GM21526 (cell line): Measurements from ENCODE around the gene LIN7B.
"Not testable (repeated sequence)": the region's sequence is repeated elsewhere in the genome, so short reads cannot be mapped to it uniquely, and the experiment has no call there.

Source experiments
- ATAC-seq: cut with Tn5 transposase; IDR thresholded peaks from one replicate; pipeline ENCODE4 v1.9.1; 2021; ENCODE audit warnings: moderate library complexity; ENCODE audit not compliant: unreplicated experiment, low FRiP score

LIN7B gene

DNA sequence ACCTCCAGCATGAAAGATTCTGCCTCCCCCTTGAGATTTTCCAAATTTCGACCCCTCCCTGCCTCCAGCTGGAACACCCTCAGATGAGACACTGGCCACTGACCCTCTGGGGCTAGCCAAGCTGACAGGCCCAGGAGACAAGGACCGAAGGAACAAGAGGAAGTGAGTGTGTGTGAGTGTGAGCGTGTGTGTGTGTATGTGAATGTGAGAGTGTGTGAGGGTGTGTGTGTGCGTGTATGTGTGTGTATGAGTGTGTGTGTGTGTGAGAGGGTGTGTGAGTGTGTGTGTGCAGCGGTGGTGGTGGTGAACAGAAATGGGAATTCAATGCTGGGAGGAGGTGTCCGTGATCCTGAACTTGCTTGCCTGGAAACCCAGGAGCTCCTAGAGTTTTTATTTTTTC, 27.2 kb downstream of the LIN7B start:
- no peak for ATAC-seq

DNA sequence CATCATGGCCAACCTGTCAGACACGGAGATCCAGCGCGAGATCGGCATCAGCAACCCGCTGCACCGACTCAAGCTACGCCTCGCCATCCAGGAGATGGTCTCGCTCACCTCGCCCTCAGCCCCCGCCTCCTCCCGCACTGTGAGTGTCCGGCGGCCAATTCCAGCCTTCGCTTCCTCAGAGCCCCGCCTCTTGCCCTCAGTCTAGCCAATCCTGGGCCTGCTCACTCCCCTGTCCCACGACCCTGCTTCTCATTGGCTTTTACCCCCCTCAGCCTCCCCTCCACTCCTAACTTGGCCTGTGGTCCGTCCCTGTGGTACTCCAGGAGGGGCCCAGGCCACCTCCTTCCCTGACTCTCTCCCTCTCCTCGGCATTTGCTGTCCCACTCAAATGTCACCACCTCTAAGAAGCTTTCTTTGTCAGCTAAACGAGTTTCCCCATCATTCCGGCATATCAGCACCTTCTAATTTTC, 28.7 kb downstream of the LIN7B start:
- ATAC-seq, result no peak

DNA sequence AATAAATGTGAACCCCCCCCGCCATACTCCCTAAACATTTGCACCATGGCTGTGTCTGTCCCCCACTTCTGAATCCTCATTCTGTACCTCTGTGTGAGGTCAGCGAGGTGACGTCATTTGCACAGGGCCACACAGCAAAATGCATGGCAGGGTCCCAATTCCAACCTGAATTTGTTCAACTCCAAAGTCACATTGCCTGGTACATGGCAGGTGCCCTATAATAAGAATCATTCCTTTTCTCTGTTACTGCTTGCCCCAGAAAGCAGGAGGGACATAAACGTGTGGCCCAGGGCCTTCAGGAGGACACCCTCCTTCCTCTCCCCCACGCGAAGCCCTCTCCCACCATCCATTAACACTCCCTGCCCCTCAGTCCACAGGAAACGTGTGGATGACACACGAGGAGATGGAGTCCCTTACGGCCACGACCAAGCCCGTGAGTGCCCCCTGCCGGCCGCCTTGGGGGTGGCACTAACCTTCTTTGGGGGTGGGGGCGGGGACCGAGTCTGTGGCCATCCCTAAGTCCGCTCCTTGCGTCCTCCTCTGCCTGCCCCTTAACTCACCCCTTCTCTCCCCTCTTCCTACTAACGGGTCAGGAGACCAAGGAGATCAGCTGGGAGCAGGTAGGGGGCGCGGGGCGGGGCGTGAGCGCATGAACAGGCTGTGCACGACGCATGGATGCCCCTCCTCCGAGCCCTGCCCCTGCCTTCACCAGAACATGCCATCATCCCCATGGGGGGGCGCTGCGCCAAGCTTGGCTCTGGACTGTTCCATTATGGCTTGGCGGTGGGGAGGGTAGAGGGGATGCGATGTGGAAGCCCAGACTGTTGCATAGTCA, 31.6 kb downstream of the LIN7B start:
- ATAC-seq, result no peak

DNA sequence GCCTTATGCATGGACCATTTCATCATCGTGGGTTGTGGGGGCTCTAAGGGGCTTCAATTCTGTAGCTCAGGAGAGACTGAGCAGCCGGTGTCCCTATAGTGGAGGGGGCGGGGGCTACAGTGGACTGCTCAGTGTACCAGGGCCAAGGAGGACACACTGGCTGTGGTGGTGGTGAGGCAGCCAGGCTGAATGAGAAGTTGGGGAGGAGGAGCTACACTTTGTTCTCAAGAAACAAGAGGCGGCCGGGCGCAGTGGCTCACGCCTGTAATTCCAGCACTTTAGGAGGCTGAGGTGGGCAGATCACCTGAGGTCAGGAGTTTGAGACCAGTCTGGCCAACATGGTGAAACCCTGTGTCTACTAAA, 32.2 kb downstream of the LIN7B start:
- not testable (repeated sequence) for ATAC-seq

DNA sequence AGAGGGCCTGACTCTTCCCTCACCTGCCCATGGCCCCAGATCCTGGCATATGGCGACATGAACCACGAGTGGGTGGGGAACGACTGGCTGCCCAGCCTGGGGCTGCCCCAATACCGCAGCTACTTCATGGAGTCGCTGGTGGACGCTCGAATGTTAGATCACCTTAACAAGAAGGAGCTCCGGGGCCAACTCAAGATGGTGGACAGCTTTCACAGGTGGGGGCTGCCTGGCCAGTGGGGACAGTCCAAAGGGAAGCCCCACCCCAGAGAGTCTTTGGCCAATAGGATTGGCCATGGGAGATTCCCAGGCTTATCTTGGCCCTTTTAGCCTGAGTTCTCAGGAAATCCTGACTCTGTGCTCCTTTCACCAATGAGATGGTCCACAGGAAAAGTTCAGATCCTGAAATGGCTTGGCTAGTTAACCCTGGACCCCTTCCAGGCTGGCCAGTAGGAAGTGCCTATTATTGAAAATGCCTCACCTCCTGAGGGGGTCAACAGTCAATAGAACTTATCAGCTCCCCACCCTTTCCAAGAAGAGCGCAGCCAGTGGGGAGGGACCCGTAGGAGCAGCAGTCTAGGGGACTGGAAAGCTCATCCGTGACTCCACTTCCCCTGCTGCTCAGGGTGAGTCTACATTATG, 34.0 kb downstream of the LIN7B start:
- ATAC-seq, result no peak

DNA sequence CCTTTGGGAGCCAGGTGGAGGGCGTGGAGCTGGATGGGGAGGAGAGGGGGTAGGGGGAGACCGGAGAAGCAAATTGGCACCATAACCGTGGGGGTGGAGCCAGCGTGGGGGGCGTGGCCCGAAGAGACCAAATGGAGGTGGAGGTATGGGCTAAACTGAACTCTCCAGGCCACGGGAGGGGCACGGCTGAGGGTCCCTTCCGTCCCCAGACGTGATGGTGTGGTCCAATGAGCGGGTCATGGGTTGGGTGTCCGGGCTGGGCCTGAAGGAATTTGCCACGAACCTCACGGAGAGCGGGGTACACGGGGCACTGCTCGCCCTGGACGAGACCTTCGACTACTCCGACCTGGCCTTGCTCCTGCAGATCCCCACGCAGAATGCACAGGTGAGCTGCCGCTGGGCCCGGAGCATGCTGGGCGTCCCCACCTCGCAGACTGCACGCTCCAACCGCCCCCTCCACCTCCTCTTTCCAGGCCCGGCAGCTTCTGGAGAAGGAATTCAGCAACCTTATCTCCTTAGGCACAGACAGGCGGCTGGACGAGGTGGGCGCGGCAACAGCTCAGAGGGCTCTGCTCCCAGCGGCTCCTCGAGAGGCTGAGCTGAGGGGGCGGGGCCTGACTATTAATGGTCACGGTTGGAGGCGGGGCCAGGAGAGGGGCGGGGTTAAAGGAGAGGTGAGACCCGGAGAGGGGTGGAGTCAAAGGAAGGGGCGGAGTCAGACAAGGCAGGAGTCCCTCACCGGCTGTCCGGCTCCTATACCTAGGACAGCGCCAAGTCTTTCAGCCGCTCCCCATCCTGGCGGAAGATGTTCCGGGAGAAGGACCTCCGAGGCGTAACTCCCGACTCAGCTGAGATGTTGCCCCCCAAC, 34.8 kb downstream of the LIN7B start:
- no peak for ATAC-seq

DNA sequence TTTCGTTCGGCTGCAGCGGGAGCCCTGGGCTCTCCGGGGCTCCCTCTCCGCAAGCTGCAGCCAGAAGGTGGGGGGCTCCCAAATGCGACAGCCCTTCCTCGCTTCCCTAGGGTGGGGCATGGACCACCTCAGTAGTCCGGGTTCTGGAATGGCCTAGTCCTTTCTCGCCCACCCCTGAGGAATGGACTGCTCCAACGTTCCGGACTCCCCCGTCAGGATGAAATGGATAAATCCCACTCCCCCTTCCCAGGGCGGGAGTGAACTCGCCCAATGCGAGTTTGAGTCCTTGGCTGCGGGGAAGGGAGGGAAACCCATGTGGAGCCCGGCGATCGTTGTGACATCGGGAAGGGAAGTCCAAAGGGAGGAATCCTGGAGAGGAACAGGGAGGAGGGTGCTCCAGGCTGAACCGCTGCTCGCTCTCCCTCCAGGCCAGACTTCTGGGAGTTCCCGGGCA, 35.5 kb downstream of the LIN7B start:
- ATAC-seq, result no peak

DNA sequence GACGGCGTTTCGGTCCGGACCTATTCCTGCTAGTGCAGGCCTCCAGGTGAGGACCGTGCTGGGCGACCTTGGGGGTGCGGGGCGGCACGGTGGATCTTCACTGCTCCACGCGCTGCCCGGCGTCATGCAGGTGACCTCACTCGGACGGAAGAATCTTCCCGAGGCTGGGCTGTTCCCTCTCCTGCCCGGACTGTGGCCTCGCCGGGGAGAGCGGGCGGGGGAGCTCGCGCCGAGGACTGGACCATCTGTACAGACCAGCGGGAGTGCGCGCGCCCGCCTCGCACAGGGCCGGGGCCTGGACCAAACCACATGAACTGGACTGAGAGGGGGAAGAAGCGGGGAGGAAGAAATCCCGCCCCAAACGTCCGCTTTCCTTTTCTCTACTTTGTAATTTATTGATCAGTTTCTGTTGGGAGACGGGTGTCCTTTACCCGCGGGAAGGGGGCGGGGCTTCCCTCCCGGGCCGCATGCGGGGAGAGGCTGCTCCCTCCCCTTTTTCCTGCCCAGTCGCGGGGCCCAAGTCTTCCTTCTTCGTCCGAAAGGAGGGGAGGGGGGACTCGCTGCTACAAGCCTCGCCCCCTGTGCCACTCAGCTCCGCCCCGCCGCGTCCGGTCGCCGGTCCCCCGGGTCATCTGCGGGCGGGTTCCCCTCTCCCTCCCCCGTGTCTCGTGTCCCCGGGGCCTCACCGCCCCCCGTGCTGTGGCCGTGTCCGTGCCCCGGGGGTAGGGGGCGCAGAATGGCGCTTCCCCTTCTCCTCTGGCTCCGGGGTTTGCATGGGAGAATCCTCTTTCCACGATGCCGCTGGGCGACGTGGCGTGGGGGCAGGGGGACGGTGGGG, 36.2 kb downstream of the LIN7B start:
- ATAC-seq, result no peak

DNA sequence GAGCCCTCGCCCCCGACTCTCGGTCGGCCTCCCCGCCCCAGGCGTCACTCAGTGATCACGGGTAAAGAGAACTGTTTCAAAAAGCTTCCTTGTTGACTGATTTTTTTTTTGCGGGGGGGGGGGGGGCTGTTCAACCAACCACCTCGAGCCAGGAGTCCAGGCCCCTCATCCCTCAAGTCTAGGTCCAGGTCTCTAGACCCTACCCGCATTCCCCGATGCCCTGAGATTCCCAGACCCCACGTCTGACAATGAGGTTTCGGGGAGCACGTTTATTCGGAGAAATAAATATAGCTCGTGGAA, 36.7 kb downstream of the LIN7B start:
- ATAC-seq, result no peak

DNA sequence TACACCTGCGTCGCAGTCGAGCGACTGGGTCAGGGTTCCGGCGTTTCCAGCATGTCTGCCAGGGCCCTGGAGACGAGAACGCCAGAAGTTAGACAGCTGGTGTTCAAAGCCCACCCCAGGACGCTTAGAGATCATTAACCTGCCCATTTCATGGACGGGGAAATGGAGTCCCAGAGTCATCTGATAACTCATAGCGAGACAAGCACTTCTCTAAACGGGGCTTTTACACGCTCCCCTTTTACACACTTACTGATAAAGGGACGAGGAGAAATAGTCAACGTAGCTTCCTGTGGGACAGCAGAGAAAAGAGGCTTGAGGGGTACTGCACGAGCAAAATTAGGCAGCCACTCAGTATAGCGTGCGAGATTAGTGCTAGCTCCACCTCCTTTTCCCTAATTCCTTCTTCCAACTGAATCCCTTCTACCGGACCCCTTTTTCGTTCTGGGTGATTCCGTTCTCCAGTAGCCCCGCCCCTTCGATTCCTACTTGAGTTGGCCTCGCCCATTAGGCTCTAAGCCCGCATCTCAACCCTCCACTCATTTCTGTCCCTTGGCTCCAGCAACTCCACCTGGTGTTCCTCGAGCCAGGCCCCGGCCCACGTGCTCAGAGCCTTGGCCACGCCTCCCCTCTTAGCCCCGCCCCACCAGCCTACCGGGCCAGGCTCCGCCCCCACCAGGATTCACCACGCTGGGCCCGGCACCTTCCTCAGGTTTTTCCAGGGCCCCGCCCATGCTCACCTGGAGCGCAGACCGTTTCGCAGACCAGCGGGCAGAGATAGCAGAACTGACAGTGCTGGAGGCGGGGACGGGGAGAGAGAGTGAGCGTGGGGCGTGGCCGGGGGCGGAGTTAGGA, 37.3 kb downstream of the LIN7B start:
- ATAC-seq, result no peak

DNA sequence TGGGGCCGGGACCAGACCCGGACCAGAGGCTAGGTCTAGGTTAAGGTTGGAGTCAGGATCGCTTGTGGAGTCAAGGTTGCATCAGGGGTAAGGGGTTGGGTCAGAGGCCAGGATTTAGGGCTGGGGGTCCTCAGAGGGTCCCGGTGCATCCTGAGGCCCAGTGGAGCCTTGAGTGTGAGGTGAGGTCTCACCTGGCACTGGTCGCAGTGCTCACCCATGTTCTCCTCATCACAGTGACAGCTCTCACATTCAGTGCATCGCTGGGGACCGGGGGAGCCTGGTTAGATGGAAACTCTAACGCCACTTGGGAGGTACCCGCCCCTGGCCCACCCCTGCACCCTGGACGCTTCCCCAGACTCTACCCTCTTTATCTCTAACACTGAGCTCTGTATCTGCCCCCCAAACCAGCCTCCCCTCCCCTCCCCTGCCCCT, 38.0 kb downstream of the LIN7B start:
- no peak for ATAC-seq

DNA sequence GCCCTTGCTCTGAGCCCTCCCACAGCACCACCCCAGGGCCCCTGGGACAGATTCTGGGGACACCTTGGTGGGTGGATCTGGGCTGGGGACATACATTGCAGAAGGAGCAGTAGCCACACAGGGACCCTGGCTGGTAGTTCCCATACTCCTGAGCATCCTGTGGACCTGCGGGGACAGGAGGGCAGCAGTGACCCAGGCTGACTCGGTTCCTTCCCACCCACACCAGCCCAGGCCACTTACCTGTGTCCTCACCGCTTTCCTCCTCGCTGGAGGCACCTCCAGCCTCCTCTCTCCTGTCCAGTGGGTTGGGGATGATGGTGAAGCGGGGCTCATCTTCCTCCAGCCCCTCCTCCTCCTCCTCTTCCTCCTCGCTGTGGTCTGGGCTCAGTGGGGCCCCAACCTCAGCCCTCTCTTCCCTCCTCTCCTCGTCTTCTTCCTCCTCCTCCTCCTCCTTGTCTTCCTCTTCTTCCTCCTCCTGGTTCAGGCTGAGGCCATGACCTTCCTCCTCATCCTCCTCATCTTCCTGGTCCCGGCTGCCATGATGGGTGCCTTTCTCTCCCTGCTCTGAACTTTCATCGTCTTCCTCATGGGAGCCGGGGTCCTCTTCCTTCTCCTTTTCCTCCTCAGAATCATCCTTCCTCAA, 39.1 kb downstream of the LIN7B start:
- ATAC-seq, result no peak

DNA sequence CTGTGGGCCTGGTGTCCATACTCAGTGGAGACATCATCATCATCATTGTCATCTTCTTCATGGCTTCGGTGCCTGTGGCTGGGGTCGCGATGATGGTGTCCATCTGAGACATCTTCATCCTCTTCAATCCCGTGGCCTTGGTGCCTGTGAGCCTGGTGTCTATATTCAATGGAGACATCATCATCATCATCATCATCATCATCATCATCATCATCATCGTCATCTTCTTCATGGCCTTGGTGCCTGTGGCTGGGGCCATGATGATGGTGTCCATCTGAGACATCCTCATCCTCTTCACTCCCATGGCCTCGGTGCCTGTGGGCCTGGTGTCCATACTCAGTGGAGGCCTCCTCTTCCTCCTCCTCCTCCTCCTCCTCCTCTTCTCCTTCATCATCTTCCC, 40.1 kb downstream of the LIN7B start:
- ATAC-seq, result no peak

DNA sequence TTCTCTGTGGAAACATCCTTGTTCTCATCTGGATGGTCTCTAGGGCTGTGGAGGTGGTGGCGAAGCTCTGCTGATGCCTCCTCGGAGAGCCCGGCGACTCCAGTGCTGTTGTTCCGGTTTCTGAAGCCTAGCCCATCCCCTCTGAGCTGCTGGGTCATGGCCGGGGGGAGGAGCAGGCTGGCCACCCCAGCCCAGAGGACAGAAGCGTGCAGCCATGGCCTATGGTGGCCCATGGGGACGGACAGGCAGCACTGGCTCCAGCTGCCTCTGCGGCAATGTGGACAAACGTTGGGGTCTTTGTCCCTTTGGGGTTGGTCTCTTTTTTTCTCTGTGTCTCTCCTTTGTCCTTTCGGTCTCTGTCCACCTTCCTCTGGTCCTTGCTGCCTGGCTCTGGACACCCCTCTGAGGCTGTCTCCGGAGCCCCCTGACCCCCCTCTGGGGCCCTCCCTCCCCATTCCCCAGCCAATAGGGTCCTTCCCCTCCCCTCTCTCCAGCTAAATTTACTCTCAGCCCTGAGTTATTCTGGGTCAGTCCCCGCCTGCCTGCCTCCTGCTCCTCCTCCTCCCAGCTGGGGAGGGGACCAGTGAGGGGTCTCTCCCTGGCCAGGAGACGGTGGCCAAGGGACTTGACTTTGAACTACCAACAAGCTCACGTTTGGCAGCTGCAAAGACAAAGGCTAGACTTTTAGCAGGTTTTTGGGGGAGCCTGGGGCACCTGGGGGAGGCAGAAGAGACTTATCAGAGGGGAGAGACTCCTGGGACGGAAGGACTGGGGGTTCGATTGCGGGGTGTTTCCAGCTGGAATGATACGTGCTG, 41.0 kb downstream of the LIN7B start, which contains the start of gene HRC:
HRC (minus strand) TSS at position 392 of the 815 bp plus-strand sequence; CDS start at position 233, 159 bp downstream.
- ATAC-seq, result no peak

DNA sequence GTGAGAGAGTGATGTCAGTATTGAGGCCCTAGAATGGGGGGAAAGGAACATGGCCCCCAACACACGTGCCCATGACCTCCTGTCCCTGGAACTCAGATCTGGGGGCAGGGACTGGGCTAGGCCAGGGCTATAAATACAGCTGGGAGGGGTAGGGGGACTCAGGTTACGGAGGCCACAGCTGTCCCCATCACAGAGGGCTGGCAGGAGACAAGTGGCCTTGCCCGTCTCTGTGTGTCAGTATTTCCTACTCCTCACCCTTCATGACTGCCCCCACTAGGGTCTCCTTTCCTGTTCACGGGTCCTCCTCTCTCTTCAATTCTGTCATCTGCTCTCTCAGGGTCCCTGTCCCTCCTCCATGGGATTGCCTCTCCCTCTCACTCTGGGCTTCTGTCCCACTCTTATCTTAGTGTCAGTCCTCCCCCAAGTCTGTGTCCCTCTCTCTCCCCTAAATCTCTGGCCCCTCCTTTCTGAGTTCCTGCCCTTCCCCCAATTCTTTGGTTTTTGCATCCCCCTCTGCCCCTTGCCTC, 41.7 kb downstream of the LIN7B start:
- ATAC-seq, result no peak

DNA sequence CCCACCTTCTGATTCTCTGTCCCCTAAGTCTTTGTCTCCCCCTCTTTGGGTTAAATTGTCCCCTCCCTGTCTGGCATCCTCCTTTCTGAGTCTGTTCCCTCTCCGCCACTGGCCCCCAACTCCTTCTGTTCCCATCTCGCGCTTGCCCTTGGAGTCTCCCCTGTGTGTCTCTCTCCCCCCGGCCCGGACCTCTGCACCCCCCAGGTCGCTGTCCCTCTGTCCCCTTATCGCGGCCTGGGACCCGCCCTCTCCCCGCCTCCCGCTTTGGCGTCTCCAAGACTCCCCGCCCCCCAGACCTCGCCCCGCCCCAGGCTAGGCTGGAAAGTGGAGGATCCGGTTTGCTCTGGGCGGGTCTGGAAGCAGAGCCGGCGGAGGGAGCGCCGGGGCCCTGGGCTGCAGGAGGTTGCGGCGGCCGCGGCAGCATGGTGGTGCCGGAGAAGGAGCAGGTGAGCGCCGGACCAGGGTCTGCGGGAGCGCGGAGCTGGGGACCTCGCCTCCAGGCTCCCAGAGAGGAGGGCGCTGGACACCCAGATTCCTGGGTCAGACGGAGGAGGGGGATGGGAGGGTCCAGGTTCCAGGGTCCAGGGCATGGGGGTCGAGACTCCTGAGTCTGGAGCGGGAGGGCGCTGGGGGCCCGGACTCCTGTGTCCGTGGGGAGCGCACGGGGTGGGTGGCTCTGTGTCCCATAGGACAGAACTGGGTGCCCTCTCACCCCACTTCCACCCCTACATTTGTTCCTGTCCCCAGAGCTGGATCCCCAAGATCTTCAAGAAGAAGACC, 43.5 kb downstream of the LIN7B start, which contains the start of gene TRPM4:
TRPM4 (plus strand) TSS at position 348 of the 780 bp plus-strand sequence; CDS start at position 423, 75 bp downstream.
- no peak for ATAC-seq
